Heart left ventricle (tissue), 16 donors: ENCODE measurements around the gene HECTD3. TPM values are rescaled to one million over a fixed set of nuclear protein-coding genes. Genes with fewer than 3 reads are reported as not detected.

Experiments
- ATAC-seq, 4 donors: fragments of 200-7000 bp; cut with Tn5 transposase; one replicate each; pipeline ENCODE4 v1.9.1; 2020 to 2022; ENCODE audit warnings: moderate library complexity in 4 of 4, mild to moderate bottlenecking in 3 of 4, moderate number of reproducible peaks in 1 of 4
- DNase-seq, 5 donors: peaks; one replicate each; pipeline ENCODE4 v3.0.0-alpha.2; 2020
- H3K27ac ChIP-seq, 12 donors: fragments of 200-600 bp; sonication (generic) in 4 of 12; one replicate each; pipeline versions ENCODE4 v1.5.0 to v1.8.0; 2016 to 2022; ENCODE audit warnings: mild to moderate bottlenecking in 2 of 12
- H3K27me3 ChIP-seq, 9 donors: fragments of 200-600 bp; sonication (generic) in 2 of 9; one replicate each; pipeline versions ENCODE4 v1.5.1 to v1.8.0; 2016 to 2022; ENCODE audit warnings: mild to moderate bottlenecking in 3 of 9
- H3K36me3 ChIP-seq, 9 donors: fragments of 200-600 bp; sonication (generic) in 2 of 9; one replicate each; pipeline versions ENCODE4 v1.5.0 to v1.8.0; 2018 to 2022; ENCODE audit warnings: mild to moderate bottlenecking in 2 of 9
- H3K4me1 ChIP-seq, 12 donors: fragments of 200-600 bp; sonication (generic) in 4 of 12; one replicate each; pipeline versions ENCODE4 v1.5.0 to v1.8.0; 2016 to 2022; ENCODE audit warnings: mild to moderate bottlenecking in 3 of 12
- H3K4me3 ChIP-seq, 12 donors: fragments of 200-600 bp; sonication (generic) in 4 of 12; one replicate each; pipeline versions ENCODE4 v1.5.0 to v1.8.0; 2017 to 2022; ENCODE audit warnings: mild to moderate bottlenecking in 9 of 12, moderate library complexity in 4 of 12
- H3K9me3 ChIP-seq, 12 donors: fragments of 200-600 bp; sonication (generic) in 4 of 12; one replicate each; pipeline versions ENCODE4 v1.5.0 to v1.8.0; 2016 to 2022; ENCODE audit warnings: mild to moderate bottlenecking in 1 of 12
- POLR2A ChIP-seq, 2 donors: fragments of 450-650 bp; IDR thresholded peaks; one replicate each; pipeline ENCODE4 v1.6.1; 2017; ENCODE audit warnings: antibody characterized with exemption in 2 of 2, mild to moderate bottlenecking in 2 of 2, moderate library complexity in 2 of 2
- WGBS, 4 donors: extraction: QIAGEN DNeasy Blood & Tissue Kit in 2 of 4; methylation state at CpG; one replicate each; pipeline versions ENCODE4 v1.1.5 to v1.1.7; 2013 to 2018; 5-methylcytosine and 5-hydroxymethylcytosine counted together
- intact Hi-C, 10 donors: fragments of 100-400 bp; cut with DNase I; formaldehyde crosslinking; loops; one replicate each; pipeline versions ENCODE4 v1.11.1 to v1.14.2; 2022
- polyA plus RNA-seq, 2 donors: library from polyadenylated mRNA; stranded (reverse); fragments of 200-250 nt; gene quantifications; one replicate each; pipeline ENCODE4 v1.2.3, GENCODE V29; 2013
- total RNA-seq, 9 donors: library from RNA; depleted of rRNA in 2 of 9; stranded (reverse); fragments of >200 nt in 2 of 9; fragmentation: NEBNext Ultra II Directional in 3 of 9; extraction: Animal tissue kit (Norgen Biotek cat#: 25700) in 3 of 9; gene quantifications; one replicate each; pipeline versions ENCODE4 v1.1.0 to v1.2.4, GENCODE V29; 2016 to 2023
- TF ChIP-seq, protein P1 (sequence below), 12 donors: fragments of 200-600 bp; sonication (generic) in 4 of 12; IDR thresholded peaks; one replicate each; pipeline versions ENCODE4 v1.5.0 to v1.8.0; 2018 to 2022; ENCODE audit warnings: antibody characterized with exemption in 12 of 12, mild to moderate bottlenecking in 5 of 12
- donor health status: ischemic (EF 13 %, LVEDD 7.1; RV severe dilation, severe dysfunction).
- donor health status: healthy with polysubstance abuse.
- donor health status: DM: no; HTN: yes; CAD: no.
- donor health status: DM: no; HTN: no; CAD: no.
- donor health status: ischemic (EF 25% LVEDD 6.9; RV normal size, moderate dysfunction).
- donor health status: ischemic (EF 25% LVEDD 5.7; RV mildly dilated, moderate dysfunction).
- donor health status: healthy.
- donor health status: DM: yes; HTN: yes; CAD: no.
- donor health status: ischemic (EF 35%, LVEDD 5.7; RV mildly dilated, moderate dysfunction).
- donor health status: nonischemic (EF 11% LVEDD 7.7; RV severe dilation, severe dysfunction).
- donor health status: DM: yes; HTN: yes; CAD: no.
- donor health status: PGD.
- donor health status: ischemic (EF 29% LVEDD 5.4; RV normal size, mild dysfunction).
- donor health status: nonischemic (EF 23%, LVEDD 6.1; RV moderate dilation, normal function).

Gene HECTD3
- total and polyA plus RNA-seq, 11 donors, result 17.6 to 34.3 (median 22.8) TPM

DNA sequence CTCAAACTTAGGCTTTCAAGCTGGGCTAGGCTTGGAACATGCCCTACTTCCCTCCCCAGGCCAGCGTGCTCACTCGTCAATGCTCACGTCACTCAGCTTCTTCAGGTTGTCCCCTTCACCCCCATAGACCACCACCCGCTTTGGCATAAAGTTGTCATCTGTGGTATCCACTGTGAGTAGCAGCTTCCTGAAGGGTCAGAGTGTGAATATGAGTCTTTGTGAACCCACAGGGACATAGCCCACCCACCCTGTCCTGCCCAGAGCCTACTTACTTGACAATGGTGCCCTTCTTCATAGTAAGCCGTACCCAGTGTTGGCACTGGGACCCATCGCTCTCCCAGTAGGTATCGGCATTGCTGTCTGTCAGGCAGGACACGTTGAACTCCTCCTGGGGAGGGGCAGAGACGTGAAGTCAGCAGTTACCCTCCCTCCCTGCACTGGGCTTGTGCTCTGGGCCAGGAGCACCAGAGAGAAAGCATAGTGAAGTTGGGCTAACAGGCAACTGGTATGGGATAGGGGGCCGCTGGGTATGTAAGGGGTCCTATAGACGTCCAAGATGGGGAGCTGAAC is 1.7 kb downstream of the HECTD3 start:
- intact Hi-C loops, result loop anchor here in 5 of 10 donors (5.0 to 10.0 kb wide), 4 partner anchors 172 to 222 kb away; partner anchors contain the start of gene BEST4 (in 1 of the 5)
- H3K4me1 ChIP-seq, result peaks cover 2 to 47% (median 31%) of the 10 kb centered on the region in 12 donors

DNA sequence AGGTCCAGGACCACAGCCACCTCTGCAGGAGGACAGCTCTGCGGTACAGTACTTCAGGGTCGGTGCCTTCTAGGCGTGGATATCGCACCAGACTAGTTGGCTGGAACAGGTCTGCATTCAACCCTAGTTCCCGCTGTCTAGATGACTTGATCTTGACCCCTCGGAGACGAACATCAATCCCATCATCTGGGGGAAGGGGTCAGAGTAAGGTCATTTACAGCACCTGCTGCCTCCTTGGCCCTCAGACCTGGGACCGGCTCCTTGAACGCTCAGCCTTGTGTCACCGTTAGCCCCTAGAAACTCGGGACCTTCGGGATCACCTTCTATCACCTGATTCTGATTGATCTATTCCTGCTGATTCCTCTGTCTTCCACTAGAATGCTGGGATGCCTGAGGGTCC is 2.6 kb downstream of the HECTD3 start:
- TF ChIP-seq, protein P1, sequence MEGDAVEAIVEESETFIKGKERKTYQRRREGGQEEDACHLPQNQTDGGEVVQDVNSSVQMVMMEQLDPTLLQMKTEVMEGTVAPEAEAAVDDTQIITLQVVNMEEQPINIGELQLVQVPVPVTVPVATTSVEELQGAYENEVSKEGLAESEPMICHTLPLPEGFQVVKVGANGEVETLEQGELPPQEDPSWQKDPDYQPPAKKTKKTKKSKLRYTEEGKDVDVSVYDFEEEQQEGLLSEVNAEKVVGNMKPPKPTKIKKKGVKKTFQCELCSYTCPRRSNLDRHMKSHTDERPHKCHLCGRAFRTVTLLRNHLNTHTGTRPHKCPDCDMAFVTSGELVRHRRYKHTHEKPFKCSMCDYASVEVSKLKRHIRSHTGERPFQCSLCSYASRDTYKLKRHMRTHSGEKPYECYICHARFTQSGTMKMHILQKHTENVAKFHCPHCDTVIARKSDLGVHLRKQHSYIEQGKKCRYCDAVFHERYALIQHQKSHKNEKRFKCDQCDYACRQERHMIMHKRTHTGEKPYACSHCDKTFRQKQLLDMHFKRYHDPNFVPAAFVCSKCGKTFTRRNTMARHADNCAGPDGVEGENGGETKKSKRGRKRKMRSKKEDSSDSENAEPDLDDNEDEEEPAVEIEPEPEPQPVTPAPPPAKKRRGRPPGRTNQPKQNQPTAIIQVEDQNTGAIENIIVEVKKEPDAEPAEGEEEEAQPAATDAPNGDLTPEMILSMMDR (IDR thresholded peaks at IDR 0.05), result no peak
- no peak for TF ChIP-seq POLR2A (IDR thresholded peaks at IDR 0.05)
- ATAC-seq (no peak), DNase-seq (no peak)
- 95 to 97% (median 96%) methylated on average over 10 to 12 of the region's 12 CpGs for WGBS, 4 donors
- peaks cover 0 to 66% (median 65%) of the 10 kb centered on the region in 9 donors for H3K36me3 ChIP-seq
- H3K27ac ChIP-seq, result no peak overlapping the region
- H3K4me1 ChIP-seq, result peaks cover 2 to 40% (median 29%) of the 10 kb centered on the region in 12 donors
- intact Hi-C loops, result loop anchor here in 5 of 10 donors (5.0 to 10.0 kb wide), 4 partner anchors 171 to 221 kb away; partner anchors contain the start of gene BEST4 (in 1 of the 5)
- no peaks in the 10 kb centered on the region for H3K27me3 ChIP-seq
- H3K9me3 ChIP-seq, result no peaks in the 10 kb centered on the region
- no peak overlapping the region for H3K4me3 ChIP-seq

More for the DNA sequence above, 1.7 kb downstream of the HECTD3 start:
- WGBS, 4 donors, result 92 to 96% (median 93%) methylated on average over 9 to 11 of the region's 11 CpGs
- H3K27me3 ChIP-seq, result no peaks in the 10 kb centered on the region
- no peaks in the 10 kb centered on the region for H3K9me3 ChIP-seq
- no peak for TF ChIP-seq POLR2A (IDR thresholded peaks at IDR 0.05)
- TF ChIP-seq, protein P1 (IDR thresholded peaks at IDR 0.05), result no peak
- peak overlapping the region in 9 of 12 donors; percentile 78 to 100 (median 96) for H3K4me3 ChIP-seq
- no peak overlapping the region for H3K27ac ChIP-seq
- peaks cover 0 to 65% (median 62%) of the 10 kb centered on the region in 9 donors for H3K36me3 ChIP-seq
- DNase-seq (no peak), ATAC-seq (no peak)

DNA sequence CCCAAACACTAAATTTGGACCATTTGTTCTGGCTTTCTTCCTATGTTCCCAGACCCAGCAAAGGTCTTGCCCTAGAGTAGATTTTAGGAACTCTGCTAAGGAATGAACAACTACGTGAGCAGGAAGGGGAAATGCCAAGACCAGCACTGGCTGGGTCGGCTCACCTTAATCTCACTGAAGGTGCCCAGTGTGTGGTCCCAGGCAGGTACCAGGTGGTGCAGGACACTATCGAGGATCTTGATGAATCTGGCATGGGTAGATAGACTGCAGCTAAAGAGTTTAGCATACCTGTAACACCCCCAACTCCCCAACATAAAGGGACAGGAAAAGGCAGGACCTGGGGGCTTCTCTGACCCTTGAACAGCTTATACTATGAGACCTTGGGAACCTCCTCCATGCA is 3.0 kb downstream of the HECTD3 start:
- Histone ChIP-seq H3K4me3 (no peak overlapping the region), H3K27ac (no peak overlapping the region), H3K27me3 (no peaks in the 10 kb centered on the region), H3K36me3 (peaks cover 0 to 67% (median 65%) of the 10 kb centered on the region in 9 donors), H3K4me1 (peaks cover 2 to 36% (median 26%) of the 10 kb centered on the region in 12 donors), H3K9me3 (no peaks in the 10 kb centered on the region)
- DNase-seq (no peak), ATAC-seq (no peak)
- intact Hi-C loops, result loop anchor here in 5 of 10 donors (5.0 to 10.0 kb wide), 4 partner anchors 171 to 221 kb away; partner anchors contain the start of gene BEST4 (in 1 of the 5)
- WGBS, 4 donors, result 90 to 95% (median 92%) methylated on average over 3 of the region's 3 CpGs
- no peak for TF ChIP-seq POLR2A (IDR thresholded peaks at IDR 0.05)
- TF ChIP-seq, protein P1 (IDR thresholded peaks at IDR 0.05), result no peak

DNA sequence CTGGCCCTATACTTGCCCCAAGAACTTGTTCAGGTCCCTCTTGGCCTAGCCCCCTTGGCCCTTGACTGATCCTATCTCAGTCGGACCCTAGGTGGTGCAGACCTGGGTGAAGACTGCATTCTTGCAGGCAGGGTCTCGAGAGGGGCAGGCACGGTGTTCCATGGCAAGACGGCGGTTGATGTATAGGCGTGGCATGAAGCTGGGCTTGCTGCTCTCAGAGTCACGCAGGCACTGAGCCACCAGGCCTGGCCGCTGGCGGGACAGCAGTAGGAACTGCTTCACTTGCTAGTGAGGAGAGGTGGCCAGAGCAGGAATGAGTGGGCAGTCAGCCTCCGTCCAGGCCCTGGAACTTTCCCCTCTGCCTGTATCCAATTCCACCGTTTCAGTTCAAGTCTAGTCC is 3.8 kb downstream of the HECTD3 start:
- Histone ChIP-seq H3K9me3 (no peaks in the 10 kb centered on the region), H3K27me3 (no peaks in the 10 kb centered on the region), H3K4me3 (no peak overlapping the region), H3K4me1 (peaks cover 0 to 28% (median 20%) of the 10 kb centered on the region in 12 donors), H3K27ac (no peak overlapping the region), H3K36me3 (peaks cover 0 to 75% (median 73%) of the 10 kb centered on the region in 9 donors)
- DNase-seq (no peak), ATAC-seq (no peak)
- intact Hi-C loops, result loop anchor here in 5 of 10 donors (5.0 to 10.0 kb wide), 4 partner anchors 170 to 220 kb away; partner anchors contain the start of gene BEST4 (in 1 of the 5)
- TF ChIP-seq, protein P1 (IDR thresholded peaks at IDR 0.05), result no peak
- no peak for TF ChIP-seq POLR2A (IDR thresholded peaks at IDR 0.05)
- 83 to 87% (median 87%) methylated on average over 11 of the region's 11 CpGs for WGBS, 4 donors
